IMR-90 (cell line): ENCODE measurements around the gene SELENOV. TPM values are rescaled to one million over a fixed set of nuclear protein-coding genes. Genes with fewer than 3 reads are reported as not detected.

Source experiments
- ATAC-seq: fragments of 200-7000 bp; cut with Tn5 transposase; 2 replicates; pipeline ENCODE4 v1.9.1; 2020; ENCODE audit warnings: low read depth, mild to moderate bottlenecking, moderate library complexity
- BruUV-seq: library from RNA; stranded (reverse); fragments of 400-500 nt; replicated peaks from 2 replicates; lab custom pipeline; 2021; lab: Mats Ljungman, UMichigan
- CTCF ChIA-PET: fragments of 300-600 bp; formaldehyde crosslinking; extraction: SDS; loops from one replicate; lab custom pipeline; 2021; ENCODE audit warnings: antibody characterized with exemption; lab: Yijun Ruan, JAX
- POLR2A ChIA-PET: fragments of 300-600 bp; sonication (Branson Sonifier 250); formaldehyde crosslinking; loops from one replicate; lab custom pipeline; 2022; ENCODE audit warnings: antibody characterized with exemption; ENCODE audit not compliant: unreplicated experiment; lab: Charles Lee
- DNase-seq: peaks from one replicate; pipeline ENCODE4 v3.0.0; 2013
- H2AFZ ChIP-seq: replicated peaks from 2 replicates; pipeline ENCODE3; 2013; ENCODE audit warnings: low read length, mild to moderate bottlenecking; ENCODE audit not compliant: poor library complexity
- H2AK5ac ChIP-seq: 2 replicates; pipeline ENCODE4 v1.6.1; 2013; ENCODE audit warnings: low read depth, low read length, inconsistent platforms
- H2AK9ac ChIP-seq: replicated peaks from 2 replicates; pipeline ENCODE3; 2013; ENCODE audit warnings: mild to moderate bottlenecking, low read depth, low read length, moderate library complexity; ENCODE audit not compliant: poor library complexity
- H2BK120ac ChIP-seq: 2 replicates; pipeline ENCODE4 v1.6.1; 2013; ENCODE audit warnings: low read depth, low read length, inconsistent platforms
- H2BK15ac ChIP-seq: 3 replicates; pipeline ENCODE4 v1.6.1; 2013; ENCODE audit warnings: low read depth, low read length, inconsistent platforms
- H2BK20ac ChIP-seq: 2 replicates; pipeline ENCODE4 v1.6.1; 2013; ENCODE audit warnings: low read depth, mild to moderate bottlenecking, inconsistent platforms, low read length, moderate library complexity
- H2BK5ac ChIP-seq: 2 replicates; pipeline ENCODE4 v1.6.1; 2013; ENCODE audit warnings: mild to moderate bottlenecking, low read depth, low read length, inconsistent platforms; ENCODE audit not compliant: poor library complexity, severe bottlenecking
- H3K14ac ChIP-seq: replicated peaks from 2 replicates; pipeline ENCODE4 v1.6.1; 2013; ENCODE audit warnings: low read depth, low read length, inconsistent platforms
- H3K18ac ChIP-seq: 2 replicates; pipeline ENCODE4 v1.6.1; 2013; ENCODE audit warnings: low read depth, low read length, control low read depth
- H3K23ac ChIP-seq: 2 replicates; pipeline ENCODE4 v1.6.1; 2013; ENCODE audit warnings: low read depth, low read length, inconsistent platforms
- H3K27ac ChIP-seq: 2 replicates; pipeline ENCODE4 v1.5.1; 2013; ENCODE audit warnings: mild to moderate bottlenecking, control low read depth, low read length; ENCODE audit not compliant: insufficient read depth
- H3K27me3 ChIP-seq: 2 replicates; pipeline ENCODE4 v1.6.1; 2013; ENCODE audit warnings: low read length; ENCODE audit not compliant: control insufficient read depth, insufficient read depth
- H3K36me3 ChIP-seq: 2 replicates; pipeline ENCODE4 v1.6.1; 2013; ENCODE audit warnings: low read length, mixed read lengths; ENCODE audit not compliant: control insufficient read depth, insufficient read depth
- H3K4ac ChIP-seq: 2 replicates; pipeline ENCODE4 v1.6.1; 2013; ENCODE audit warnings: low read depth, low read length, inconsistent platforms
- H3K4me1 ChIP-seq: 2 replicates; pipeline ENCODE4 v1.6.1; 2013; ENCODE audit warnings: low read length, mixed read lengths; ENCODE audit not compliant: control insufficient read depth, insufficient read depth
- H3K4me2 ChIP-seq: 2 replicates; pipeline ENCODE4 v1.6.1; 2013; ENCODE audit warnings: low read depth, mild to moderate bottlenecking, control low read depth, low read length, moderate library complexity
- H3K4me3 ChIP-seq: 2 replicates; pipeline ENCODE4 v1.5.1; 2013; ENCODE audit warnings: low read depth, mild to moderate bottlenecking, control low read depth, low read length, moderate library complexity; ENCODE audit not compliant: insufficient read depth
- H3K56ac ChIP-seq: 2 replicates; pipeline ENCODE4 v1.6.1; 2013; ENCODE audit warnings: low read length, inconsistent platforms; ENCODE audit not compliant: insufficient read depth; ENCODE audit errors: extremely low read depth
- H3K79me1 ChIP-seq, 2 experiments: 2 replicates each; pipeline ENCODE4 v1.6.1; 2013; ENCODE audit warnings: low read length in 2 of 2, inconsistent platforms in 1 of 2, low read depth in 1 of 2
- H3K9ac ChIP-seq: 2 replicates; pipeline ENCODE4 v1.6.1; 2013; ENCODE audit warnings: low read depth, low read length, control low read depth
- H3K9me1 ChIP-seq: 2 replicates; pipeline ENCODE4 v1.6.1; 2013; ENCODE audit warnings: low read length, inconsistent platforms; ENCODE audit not compliant: insufficient read depth
- H3K9me3 ChIP-seq: 2 replicates; pipeline ENCODE4 v1.6.1; 2013; ENCODE audit warnings: low read length; ENCODE audit not compliant: control insufficient read depth, insufficient read depth
- H4K20me1 ChIP-seq: 2 replicates; pipeline ENCODE4 v1.6.1; 2013; ENCODE audit warnings: low read length, inconsistent platforms; ENCODE audit not compliant: insufficient read depth
- H4K5ac ChIP-seq: 2 replicates; pipeline ENCODE4 v1.6.1; 2013; ENCODE audit warnings: mild to moderate bottlenecking, low read depth, low read length, control low read depth
- H4K8ac ChIP-seq, 2 experiments: 2 replicates each; pipeline ENCODE4 v1.6.1; 2013; ENCODE audit warnings: low read depth in 2 of 2, low read length in 2 of 2, control low read depth in 1 of 2, inconsistent platforms in 1 of 2
- H4K91ac ChIP-seq: 2 replicates; pipeline ENCODE4 v1.6.1; 2013; ENCODE audit warnings: low read depth, low read length, inconsistent platforms; ENCODE audit not compliant: insufficient read depth
- NFE2L2 ChIP-seq: fragments of 150-350 bp; IDR thresholded peaks from 2 replicates; pipeline ENCODE4 v1.6.1; 2016; ENCODE audit warnings: low read depth, mild to moderate bottlenecking, low read length
- POLR2A ChIP-seq: IDR thresholded peaks from 2 replicates; pipeline ENCODE4 v1.6.1; 2012; ENCODE audit warnings: mild to moderate bottlenecking, low read depth, low read length
- RCOR1 ChIP-seq: IDR thresholded peaks from 2 replicates; pipeline ENCODE4 v1.6.1; 2012; ENCODE audit warnings: mild to moderate bottlenecking, low read length, improper control_type of control experiment; ENCODE audit not compliant: insufficient replicate concordance
- WGBS, 2 experiments: methylation state at CpG; one replicate each; pipeline versions ENCODE4 v1.1.5 to v1.1.7; 2013; ENCODE audit warnings: missing lambda C conversion rate in 2 of 2; ENCODE audit not compliant: insufficient read length in 1 of 2; ENCODE audit errors: extremely low coverage in 2 of 2; 5-methylcytosine and 5-hydroxymethylcytosine counted together
- dilution Hi-C: fragments of 300-500 bp; cut with HindIII; formaldehyde crosslinking; loops from one replicate; pipeline ENCODE4 v1.14.3; 2018; ENCODE audit warnings: low sequenced_read_pairs; ENCODE audit not compliant: unreplicated experiment
- in situ Hi-C: fragments of 300-500 bp; cut with MboI; formaldehyde crosslinking; loops from 3 replicates; pipeline ENCODE4 v1.14.3; 2019; ENCODE audit warnings: low sequenced_read_pairs, inconsistent platforms, mixed read lengths
- intact Hi-C: fragments of 100-400 bp; cut with micrococcal nuclease; formaldehyde crosslinking; loops from 2 replicates; pipeline ENCODE4 v1.10.0; 2022
- polyA plus RNA-seq, 3 experiments: library from polyadenylated mRNA; depleted of rRNA; stranded (reverse); fragments of >200 nt; gene quantifications; 2 replicates each; pipeline ENCODE4 v1.2.3, GENCODE V29; 2012; ENCODE audit warnings: low replicate concordance in 1 of 3
- total RNA-seq: library from RNA; depleted of rRNA; stranded (reverse); fragments of >200 nt; gene quantifications from 2 replicates; pipeline ENCODE4 v1.2.3, GENCODE V29; 2012
- TF ChIP-seq, protein P1 (sequence below): fragments of 150-350 bp; IDR thresholded peaks from 2 replicates; pipeline ENCODE4 v1.6.1; 2017; ENCODE audit warnings: mild to moderate bottlenecking, antibody characterized with exemption, low read length, low read depth

Gene SELENOV
- total and polyA plus RNA-seq, 2 of the 4 experiments (the other 2 are of a cell fraction) = not detected

DNA sequence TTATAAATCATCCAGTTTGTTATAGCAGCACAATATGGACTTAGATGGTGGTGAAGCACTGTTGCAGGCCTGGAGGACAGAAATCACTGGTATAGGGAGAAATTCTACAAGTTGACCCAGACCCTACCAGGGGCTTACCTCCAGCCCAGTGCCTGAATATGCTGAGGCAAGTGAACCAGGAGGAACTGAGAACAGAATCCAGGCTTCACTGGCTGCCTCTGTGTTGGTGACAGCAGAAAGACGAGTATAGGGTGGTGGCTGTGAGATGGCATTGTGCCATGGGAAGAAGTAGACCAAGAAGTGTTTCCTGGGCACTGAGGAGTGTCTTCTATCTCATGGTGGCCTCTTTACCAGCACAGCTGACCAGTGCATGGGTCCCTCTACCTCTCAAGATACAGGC is 40.9 kb downstream of the SELENOV start:
- dilution Hi-C loops = no loop called here
- no peaks in the 10 kb centered on the region for H3K4me1 ChIP-seq
- BruUV-seq = no TSS peak
- no peak overlapping the region for H3K18ac ChIP-seq
- CTCF ChIA-PET = no interaction called here
- H2BK15ac ChIP-seq = no peak overlapping the region
- H3K4me3 ChIP-seq = no peak overlapping the region
- no peak overlapping the region for H2AFZ ChIP-seq
- H3K56ac ChIP-seq = no peak overlapping the region
- no peak overlapping the region for H3K4ac ChIP-seq
- no peak for DNase-seq
- H2AK5ac ChIP-seq = no peak overlapping the region
- POLR2A ChIA-PET = no interaction called here
- no peak overlapping the region for H2BK120ac ChIP-seq
- in situ Hi-C loops = loop anchor here (10.0 kb wide), 1 partner anchor 119 kb away; no protein-coding TSS in a partner anchor
- no peak overlapping the region for H2BK20ac ChIP-seq
- H4K20me1 ChIP-seq = no peaks in the 10 kb centered on the region
- no peak overlapping the region for H2BK5ac ChIP-seq
- H3K9me1 ChIP-seq = no peaks in the 10 kb centered on the region
- no peak for ATAC-seq
- H3K27me3 ChIP-seq = peaks cover 14% of the 10 kb centered on the region
- TF ChIP-seq NFE2L2 = no peak
- TF ChIP-seq RCOR1 = no peak
- no peak for TF ChIP-seq POLR2A
- TF ChIP-seq, protein P1, sequence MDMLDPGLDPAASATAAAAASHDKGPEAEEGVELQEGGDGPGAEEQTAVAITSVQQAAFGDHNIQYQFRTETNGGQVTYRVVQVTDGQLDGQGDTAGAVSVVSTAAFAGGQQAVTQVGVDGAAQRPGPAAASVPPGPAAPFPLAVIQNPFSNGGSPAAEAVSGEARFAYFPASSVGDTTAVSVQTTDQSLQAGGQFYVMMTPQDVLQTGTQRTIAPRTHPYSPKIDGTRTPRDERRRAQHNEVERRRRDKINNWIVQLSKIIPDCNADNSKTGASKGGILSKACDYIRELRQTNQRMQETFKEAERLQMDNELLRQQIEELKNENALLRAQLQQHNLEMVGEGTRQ = no peak
- H2AK9ac ChIP-seq = no peak overlapping the region
- H3K14ac ChIP-seq = no peak overlapping the region
- intact Hi-C loops = no loop called here
- WGBS, 2 experiments = no CpG with 5 or more reads among the region's 1 CpG
- no peak overlapping the region for H3K4me2 ChIP-seq
- no peak overlapping the region for H3K27ac ChIP-seq
- H4K91ac ChIP-seq = no peak overlapping the region
- H4K8ac ChIP-seq = no peak overlapping the region
- no peak overlapping the region for H3K23ac ChIP-seq
- no peaks in the 10 kb centered on the region for H3K36me3 ChIP-seq
- H3K9ac ChIP-seq = no peak overlapping the region
- no peaks in the 10 kb centered on the region for H3K9me3 ChIP-seq
- no peaks in the 10 kb centered on the region for H3K79me1 ChIP-seq
- H4K5ac ChIP-seq = no peak overlapping the region
